Measurements from ENCODE around the gene LIN7A.

Gene LIN7A, protein sequence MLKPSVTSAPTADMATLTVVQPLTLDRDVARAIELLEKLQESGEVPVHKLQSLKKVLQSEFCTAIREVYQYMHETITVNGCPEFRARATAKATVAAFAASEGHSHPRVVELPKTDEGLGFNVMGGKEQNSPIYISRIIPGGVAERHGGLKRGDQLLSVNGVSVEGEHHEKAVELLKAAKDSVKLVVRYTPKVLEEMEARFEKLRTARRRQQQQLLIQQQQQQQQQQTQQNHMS

DNA sequence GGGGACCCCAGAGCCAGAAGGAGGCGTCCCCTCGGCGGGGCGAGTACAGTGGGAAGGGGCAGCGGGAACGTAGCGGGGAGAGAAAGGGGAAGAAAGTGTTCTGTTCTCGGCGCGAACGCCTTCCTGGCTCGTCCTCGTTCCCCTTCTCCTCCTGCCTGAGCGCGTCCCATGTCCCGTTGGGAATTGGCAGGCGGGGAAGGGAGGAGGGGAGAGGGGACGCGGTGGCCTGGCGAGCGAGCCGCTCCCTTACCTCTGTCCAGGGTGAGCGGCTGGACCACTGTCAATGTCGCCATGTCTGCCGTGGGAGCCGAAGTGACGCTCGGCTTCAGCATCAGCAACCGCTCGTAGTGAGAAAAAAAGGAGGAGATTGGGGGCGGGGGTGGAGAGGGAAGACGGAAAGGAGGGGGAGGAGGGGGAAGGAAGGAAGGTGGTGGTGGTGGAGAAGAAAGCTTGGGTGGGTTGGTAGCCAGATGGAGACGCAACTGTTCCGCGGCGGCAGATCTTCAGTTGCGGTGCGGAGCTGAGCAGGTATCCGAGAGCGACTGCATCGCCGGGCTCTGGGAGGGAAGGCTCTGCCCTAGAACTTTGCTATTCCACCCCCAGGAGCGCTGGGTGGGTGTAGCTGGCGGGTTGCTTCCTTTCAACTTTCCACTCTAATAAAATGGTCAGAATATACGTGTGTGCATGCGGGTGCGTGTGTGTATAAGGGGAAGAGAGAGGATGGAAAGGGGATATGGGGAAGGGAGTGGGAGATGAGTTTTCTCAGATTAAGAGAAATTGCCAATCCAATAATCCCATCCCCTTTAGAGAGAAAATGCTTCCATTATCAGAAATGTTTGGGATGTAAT is at the start of gene LIN7A:
LIN7A (minus strand) TSS at position 544 of the 848 bp plus-strand sequence; CDS start at position 332, 212 bp downstream.
- H3K4me3 ChIP-seq (replicated peaks in 1 of 2; ENCODE audit: low read depth in 2 of 2, low read length in 2 of 2) = peak within 1 kb of the TSS; percentile 72 to 76
- peak; percentile 35 to 54 for DNase-seq (ENCODE audit: low read depth in 2 of 2)
- TF ChIP-seq, protein P1, sequence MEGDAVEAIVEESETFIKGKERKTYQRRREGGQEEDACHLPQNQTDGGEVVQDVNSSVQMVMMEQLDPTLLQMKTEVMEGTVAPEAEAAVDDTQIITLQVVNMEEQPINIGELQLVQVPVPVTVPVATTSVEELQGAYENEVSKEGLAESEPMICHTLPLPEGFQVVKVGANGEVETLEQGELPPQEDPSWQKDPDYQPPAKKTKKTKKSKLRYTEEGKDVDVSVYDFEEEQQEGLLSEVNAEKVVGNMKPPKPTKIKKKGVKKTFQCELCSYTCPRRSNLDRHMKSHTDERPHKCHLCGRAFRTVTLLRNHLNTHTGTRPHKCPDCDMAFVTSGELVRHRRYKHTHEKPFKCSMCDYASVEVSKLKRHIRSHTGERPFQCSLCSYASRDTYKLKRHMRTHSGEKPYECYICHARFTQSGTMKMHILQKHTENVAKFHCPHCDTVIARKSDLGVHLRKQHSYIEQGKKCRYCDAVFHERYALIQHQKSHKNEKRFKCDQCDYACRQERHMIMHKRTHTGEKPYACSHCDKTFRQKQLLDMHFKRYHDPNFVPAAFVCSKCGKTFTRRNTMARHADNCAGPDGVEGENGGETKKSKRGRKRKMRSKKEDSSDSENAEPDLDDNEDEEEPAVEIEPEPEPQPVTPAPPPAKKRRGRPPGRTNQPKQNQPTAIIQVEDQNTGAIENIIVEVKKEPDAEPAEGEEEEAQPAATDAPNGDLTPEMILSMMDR (IDR thresholded peaks at IDR 0.05; ENCODE audit: low read depth, low read length) = no peak

DNA sequence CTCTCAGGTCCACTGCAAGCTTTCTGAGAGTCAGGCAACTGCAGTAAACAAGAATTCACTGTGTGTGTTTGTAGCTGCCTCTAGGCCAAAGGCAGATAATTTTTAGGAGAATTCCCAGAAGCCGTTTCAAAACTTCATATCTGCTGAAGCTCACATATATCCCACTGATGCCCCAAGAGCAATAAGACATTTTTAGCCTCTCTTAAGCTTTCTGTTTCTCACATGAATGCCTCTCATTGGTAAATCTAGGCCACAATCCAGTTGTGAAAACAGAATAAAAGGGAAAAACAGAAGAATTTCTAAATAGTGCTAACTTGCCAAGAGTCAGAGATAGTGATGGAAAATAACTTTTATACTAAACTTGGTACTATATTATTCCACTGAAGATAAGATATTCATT is 48.5 kb upstream of the LIN7A start:
- no peak overlapping the region for H3K4me3 ChIP-seq (replicated peaks in 1 of 2; ENCODE audit: low read depth in 2 of 2, low read length in 2 of 2)
- peak in 1 of 2 donors; percentile 2 for DNase-seq (ENCODE audit: low read depth in 2 of 2)
- TF ChIP-seq, protein P1 (IDR thresholded peaks at IDR 0.05; ENCODE audit: low read depth, low read length) = no peak

GRCh38 chr12:80979816-80980215 is 42.1 kb upstream of the LIN7A start:
- TF ChIP-seq, protein P1 (IDR thresholded peaks at IDR 0.05; ENCODE audit: low read depth, low read length) = no peak
- no peak for DNase-seq (ENCODE audit: low read depth in 2 of 2)
- no peak overlapping the region for H3K4me3 ChIP-seq (replicated peaks in 1 of 2; ENCODE audit: low read depth in 2 of 2, low read length in 2 of 2)

- H3K4me3 ChIP-seq (replicated peaks in 1 of 2; ENCODE audit: low read depth in 2 of 2, low read length in 2 of 2) = no peak overlapping the region
- no peak for DNase-seq (ENCODE audit: low read depth in 2 of 2)
- TF ChIP-seq, protein P1 (IDR thresholded peaks at IDR 0.05; ENCODE audit: low read depth, low read length) = no peak
These were observed 41.5 kb upstream of the LIN7A start for GRCh38 chr12:80979251-80979650.

DNA sequence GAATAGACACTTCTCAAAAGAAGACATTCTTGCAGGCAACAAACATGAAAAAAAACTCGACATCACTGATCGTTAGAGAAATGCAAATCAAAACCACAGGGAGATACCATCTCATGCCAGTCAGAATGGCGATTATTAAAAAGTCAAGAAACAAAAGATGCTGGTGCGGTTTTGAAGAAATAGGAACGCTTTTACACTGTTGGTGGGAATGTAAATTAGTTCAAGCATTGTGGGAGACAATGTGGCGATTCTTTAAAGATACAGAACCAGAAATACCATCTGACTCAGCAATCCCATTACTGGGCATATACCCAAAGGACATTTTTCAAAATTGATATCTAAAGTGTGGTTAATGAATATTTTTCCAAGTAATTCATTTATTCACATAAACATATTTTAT is 39.6 kb upstream of the LIN7A start:
- no peak for DNase-seq (ENCODE audit: low read depth in 2 of 2)
- TF ChIP-seq, protein P1 (IDR thresholded peaks at IDR 0.05; ENCODE audit: low read depth, low read length) = no peak

DNA sequence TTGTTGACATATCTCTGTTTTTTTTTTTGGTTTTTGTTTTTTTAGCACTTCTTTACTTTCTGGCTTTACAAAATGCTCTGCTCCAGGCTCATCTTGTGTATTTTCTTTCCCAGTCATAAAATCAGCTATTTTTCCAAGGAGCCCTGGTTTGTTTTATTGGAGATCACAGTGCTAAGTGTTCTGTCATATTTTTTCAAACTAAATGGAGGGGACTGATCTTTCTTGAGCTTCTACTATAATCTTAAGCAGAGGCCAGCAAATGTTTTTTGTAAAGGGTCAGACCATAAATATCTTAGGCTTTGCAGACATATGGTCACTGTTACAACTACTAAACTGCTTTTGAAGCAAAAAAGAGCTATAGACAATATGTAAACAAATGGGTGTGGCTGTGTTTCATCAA is 30.6 kb upstream of the LIN7A start:
- no peak overlapping the region for H3K4me3 ChIP-seq (replicated peaks in 1 of 2; ENCODE audit: low read depth in 2 of 2, low read length in 2 of 2)
- no peak for DNase-seq (ENCODE audit: low read depth in 2 of 2)
- TF ChIP-seq, protein P1 (IDR thresholded peaks at IDR 0.05; ENCODE audit: low read depth, low read length) = no peak

More for the DNA sequence above, 39.6 kb upstream of the LIN7A start:
- no peak overlapping the region for H3K4me3 ChIP-seq (replicated peaks in 1 of 2; ENCODE audit: low read depth in 2 of 2, low read length in 2 of 2)

All from cardiac fibroblast (primary cell).